ENCODE measurements around the gene CRPPA.
"Not testable (repeated sequence)": the region's sequence is repeated elsewhere in the genome, so short reads cannot be mapped to it uniquely, and the experiment has no call there.

CRPPA gene

GRCh38 chr7:16421333-16422102 lies at the start of gene CRPPA:
Gene CRPPA (minus strand): TSS chr7:16421538. CDS start chr7:16421322, 216 bp downstream.
- no peak for DNase-seq (ENCODE audit: low read depth in 2 of 2, low spot score in 1 of 2)

DNA sequence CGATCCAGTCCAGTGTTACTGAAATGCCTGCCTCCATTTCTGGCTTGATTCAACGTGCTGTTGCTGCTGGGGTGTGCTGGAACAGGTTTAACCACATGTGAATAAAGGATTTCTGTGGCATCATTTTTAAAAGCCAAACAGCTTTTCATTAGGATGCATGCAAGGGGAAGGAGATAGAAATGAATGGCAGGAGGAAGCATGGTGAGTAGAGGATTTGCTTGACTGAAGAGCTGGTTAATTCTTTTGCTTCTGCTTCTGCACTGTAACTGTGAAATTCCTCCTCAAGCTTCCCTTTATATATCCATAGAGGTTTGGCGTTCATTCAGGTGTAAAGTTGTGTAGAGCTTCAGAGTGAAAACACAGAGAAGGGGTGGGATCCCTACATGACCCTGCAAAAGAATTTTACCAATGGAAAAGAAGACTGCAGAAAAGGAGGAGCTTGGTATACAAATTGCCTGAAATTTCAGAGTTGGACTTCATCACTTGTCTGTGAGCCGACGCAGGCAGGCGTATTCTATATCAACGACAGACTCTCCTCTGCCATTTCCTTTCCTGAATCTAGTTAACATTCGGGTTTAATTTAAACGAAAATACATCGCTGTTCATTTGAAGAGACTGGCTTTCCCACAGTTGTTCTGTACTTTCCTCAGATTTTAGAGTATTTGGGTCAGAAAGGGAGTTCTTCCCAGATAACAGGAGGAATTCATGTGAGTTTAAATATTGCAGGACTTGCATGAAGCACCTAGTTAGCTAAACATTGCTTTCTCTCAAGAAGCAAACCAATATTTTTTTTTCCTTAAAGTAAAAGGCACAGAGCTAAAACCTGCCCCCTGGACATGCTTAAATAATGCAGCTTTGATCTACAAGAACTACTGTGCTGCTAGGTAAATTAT lies 44.4 kb upstream of the CRPPA start, which contains the start of gene SOSTDC1:
TSS of gene SOSTDC1 (minus strand) at position 270 of the 893 bp plus-strand sequence. CDS start at position 200, 70 bp downstream.
- DNase-seq (ENCODE audit: low read depth in 2 of 2, low spot score in 1 of 2), result no peak

- no peak for DNase-seq (ENCODE audit: low read depth in 2 of 2, low spot score in 1 of 2)
These were observed 42.8 kb upstream of the CRPPA start for GRCh38 chr7:16463949-16464715.

GRCh38 chr7:16463520-16463919 lies 42.2 kb upstream of the CRPPA start:
- DNase-seq (ENCODE audit: low read depth in 2 of 2, low spot score in 1 of 2), result no peak

DNA sequence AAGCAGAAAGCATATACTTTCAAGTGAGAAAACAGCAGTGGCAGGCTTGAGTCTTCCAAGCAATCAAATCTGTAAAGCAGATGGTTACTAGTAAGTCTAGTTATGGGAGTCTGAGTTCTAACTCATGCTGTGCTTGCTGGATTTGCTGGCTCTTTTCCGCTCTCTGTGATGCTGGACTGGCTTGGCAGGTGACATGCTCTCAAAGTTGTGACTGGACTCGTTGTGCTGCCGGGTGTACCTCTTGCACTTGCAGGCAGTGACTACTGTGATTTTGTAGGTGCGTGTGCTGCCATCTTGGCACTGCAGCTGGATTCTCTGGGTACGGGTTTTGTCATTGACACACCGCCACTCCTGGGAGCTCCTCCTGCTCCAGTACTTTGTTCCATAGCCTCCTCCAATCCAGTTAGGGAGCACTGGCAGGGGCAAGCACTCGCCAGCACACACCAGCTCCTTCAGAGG lies 41.1 kb upstream of the CRPPA start:
- DNase-seq (ENCODE audit: low read depth in 2 of 2, low spot score in 1 of 2), result no peak

DNA sequence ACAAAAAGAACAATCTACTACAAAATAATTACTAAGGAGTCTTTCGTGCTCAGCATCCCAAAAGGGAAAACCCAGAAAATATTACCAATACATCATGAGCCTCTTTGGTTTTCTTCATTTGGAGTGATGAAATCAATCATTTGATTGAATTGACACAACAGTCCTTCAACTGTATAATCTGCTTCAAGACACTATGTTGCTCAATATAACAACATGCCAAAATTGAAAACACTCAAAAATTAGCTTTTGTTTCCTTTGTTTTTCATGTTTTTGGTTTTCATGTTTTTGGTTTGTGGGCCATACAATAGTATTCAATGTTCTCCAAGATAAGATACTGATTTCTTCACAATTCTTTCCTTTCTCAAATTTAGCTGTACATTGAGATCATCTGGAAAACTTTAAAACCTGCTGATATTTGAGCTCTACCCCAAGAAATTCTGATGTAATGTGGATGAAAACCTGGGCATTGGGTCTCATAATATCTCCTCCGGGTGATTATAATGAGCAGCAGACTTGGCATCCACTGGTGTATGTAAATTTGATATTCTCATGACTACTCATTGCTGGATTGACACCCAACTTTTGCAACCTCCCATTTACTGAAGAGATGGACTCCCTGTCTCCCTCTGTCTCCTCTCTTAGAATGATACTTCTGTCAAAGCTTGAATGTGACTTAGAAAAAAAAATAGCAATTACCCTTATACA lies 39.6 kb upstream of the CRPPA start:
- DNase-seq (ENCODE audit: low read depth in 2 of 2, low spot score in 1 of 2), result no peak

DNA sequence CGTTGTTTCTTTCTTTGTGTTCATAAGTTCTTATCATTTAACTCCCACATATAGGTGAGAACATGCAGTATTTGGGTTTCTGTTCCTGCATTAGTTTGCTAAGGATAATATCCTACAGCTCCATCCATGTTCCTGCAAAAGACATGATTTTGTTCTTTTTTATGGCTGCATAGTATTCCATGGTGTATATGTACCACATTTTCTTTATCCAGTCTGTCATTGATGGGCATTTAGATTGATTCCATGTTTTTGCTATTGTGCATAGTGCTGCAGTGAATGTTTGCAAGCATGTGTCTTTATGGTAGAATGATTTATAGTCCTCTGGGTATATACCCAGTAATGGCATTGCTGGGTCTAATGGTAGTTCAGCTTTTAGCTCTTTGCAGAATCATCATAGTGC lies 35.0 kb upstream of the CRPPA start:
- not testable (repeated sequence) for DNase-seq (ENCODE audit: low read depth in 2 of 2, low spot score in 1 of 2)

- DNase-seq (ENCODE audit: low read depth in 2 of 2, low spot score in 1 of 2), result no peak
These were observed 34.3 kb upstream of the CRPPA start for GRCh38 chr7:16455591-16455990.

- no peak for DNase-seq (ENCODE audit: low read depth in 2 of 2, low spot score in 1 of 2)
These were observed 29.0 kb upstream of the CRPPA start for GRCh38 chr7:16450366-16450765.

DNA sequence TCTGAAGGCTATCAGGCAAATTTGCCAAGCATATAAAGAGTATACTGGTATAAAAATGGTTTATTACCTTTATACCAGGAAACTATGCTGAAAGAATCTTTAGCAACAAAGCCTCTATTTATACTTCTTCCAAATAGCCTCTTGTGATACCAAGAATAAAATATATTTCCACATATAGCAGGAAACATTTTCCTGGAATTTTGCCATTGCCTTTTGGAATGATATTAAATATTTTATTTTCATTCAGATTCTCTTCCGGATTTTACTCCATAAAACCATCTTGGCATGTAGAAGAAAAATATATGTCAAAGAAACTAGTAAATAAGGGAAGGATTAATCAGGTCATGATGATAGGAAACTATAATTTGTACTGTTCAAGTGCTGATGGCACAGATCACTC lies 26.5 kb upstream of the CRPPA start:
- DNase-seq (ENCODE audit: low read depth in 2 of 2, low spot score in 1 of 2), result no peak

- DNase-seq (ENCODE audit: low read depth in 2 of 2, low spot score in 1 of 2), result no peak
These were observed 25.2 kb upstream of the CRPPA start for GRCh38 chr7:16446508-16446907.

GRCh38 chr7:16443871-16444270 lies 22.5 kb upstream of the CRPPA start:
- DNase-seq (ENCODE audit: low read depth in 2 of 2, low spot score in 1 of 2), result not testable (repeated sequence)

DNA sequence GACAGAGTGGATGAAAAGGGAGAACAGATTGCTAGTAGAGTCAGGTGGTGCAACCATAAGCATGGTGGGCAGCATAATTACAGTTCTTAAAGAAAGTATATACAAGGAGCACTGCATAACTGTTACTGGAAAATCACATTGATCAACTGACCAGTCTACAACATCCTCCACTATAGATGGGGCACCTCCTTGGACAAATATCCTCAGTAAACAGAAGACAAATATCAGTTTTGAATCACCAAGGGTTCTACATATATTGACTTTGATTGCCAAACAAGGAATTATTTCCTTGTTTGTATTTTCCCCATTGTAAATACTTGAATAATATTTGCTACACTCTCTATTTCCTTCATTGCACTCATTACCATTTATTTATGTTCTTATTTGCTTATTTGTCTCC lies 17.6 kb upstream of the CRPPA start:
- no peak for DNase-seq (ENCODE audit: low read depth in 2 of 2, low spot score in 1 of 2)

GRCh38 chr7:16436306-16436705 lies 15.0 kb upstream of the CRPPA start:
- DNase-seq (ENCODE audit: low read depth in 2 of 2, low spot score in 1 of 2), result no peak

GRCh38 chr7:16433568-16434122 lies 12.3 kb upstream of the CRPPA start:
- no peak for DNase-seq (ENCODE audit: low read depth in 2 of 2, low spot score in 1 of 2)

DNA sequence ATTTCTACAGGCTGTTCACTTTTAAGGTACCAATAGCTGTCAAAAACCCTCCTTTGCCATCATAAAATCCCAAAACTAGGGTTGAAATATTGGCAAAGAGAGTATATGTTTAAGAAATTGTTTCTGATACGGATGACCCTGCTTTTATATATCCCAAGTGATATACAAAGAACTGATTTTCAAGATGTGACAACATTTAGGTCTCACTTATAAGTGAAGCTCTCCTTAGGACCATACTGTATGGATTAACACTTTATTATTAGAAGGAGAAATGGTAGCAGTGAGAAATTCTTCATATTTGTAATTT lies 11.0 kb upstream of the CRPPA start:
- no peak for DNase-seq (ENCODE audit: low read depth in 2 of 2, low spot score in 1 of 2)

GRCh38 chr7:16431646-16432424 lies 10.5 kb upstream of the CRPPA start:
- DNase-seq (ENCODE audit: low read depth in 2 of 2, low spot score in 1 of 2), result no peak

DNA sequence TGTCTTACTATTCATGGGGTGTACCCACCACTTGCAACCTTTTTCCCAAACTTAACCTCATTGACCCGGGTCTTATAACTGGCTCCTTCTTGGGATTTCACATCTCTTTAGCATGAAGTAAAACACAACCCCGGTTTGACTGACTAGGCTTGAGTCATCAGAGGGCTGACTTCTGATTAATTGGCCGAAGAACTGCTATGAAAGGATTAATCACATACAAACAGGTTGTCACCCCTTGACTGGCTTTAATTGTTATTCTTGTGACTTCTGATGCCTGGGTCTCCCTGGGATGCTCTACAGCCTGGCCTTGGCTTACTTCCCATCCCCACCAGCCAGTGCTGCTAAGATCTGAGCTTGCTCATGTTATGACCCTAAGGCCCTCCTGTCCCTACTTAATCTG lies 8.8 kb upstream of the CRPPA start:
- DNase-seq (ENCODE audit: low read depth in 2 of 2, low spot score in 1 of 2), result no peak

DNA sequence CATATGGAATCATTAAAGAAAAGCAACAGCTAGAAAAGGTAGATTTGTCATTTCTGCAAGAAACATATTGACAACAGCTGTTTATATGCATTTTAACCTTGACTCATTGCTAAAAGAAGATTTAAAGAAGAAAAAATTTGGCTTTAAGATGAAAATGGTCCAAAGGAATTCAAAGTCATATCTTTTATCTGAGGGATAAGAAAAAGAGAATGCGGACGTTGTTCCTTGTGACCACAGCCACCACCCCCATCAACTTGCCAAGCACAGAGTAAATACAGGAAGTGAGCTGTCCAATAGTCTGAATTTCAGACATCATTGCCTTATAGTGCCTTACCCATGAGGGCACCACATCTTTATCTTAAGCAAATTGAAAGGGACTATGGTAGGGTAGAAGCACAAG lies 7.3 kb upstream of the CRPPA start:
- no peak for DNase-seq (ENCODE audit: low read depth in 2 of 2, low spot score in 1 of 2)

GRCh38 chr7:16428182-16428581 lies 6.8 kb upstream of the CRPPA start:
- DNase-seq (ENCODE audit: low read depth in 2 of 2, low spot score in 1 of 2), result no peak
